Spleen (tissue), 11 donors: ENCODE data around the gene EME1. TPM values are rescaled to one million over a fixed set of nuclear protein-coding genes. Genes with fewer than 3 reads are reported as not detected.

Experiments
- DNase-seq: peaks from one replicate; pipeline ENCODE4 v3.0.0-alpha.2; 2020
- H3K27ac ChIP-seq, 8 donors: fragments of 200-600 bp; sonication (generic) in 7 of 8; 1 replicate in 4 of 8; 2 replicates in 4 of 8; pipeline versions ENCODE4 v1.5.0 to v1.8.0; 2016 to 2021; ENCODE audit warnings: inconsistent platforms in 4 of 8, mild to moderate bottlenecking in 4 of 8, moderate library complexity in 1 of 8
- H3K27me3 ChIP-seq, 7 donors: fragments of 200-600 bp; sonication (generic) in 6 of 7; replicated peaks in 1 of 7; 1 replicate in 4 of 7; 2 replicates in 3 of 7; pipeline versions ENCODE4 v1.5.0 to v1.8.0; 2016 to 2021; ENCODE audit warnings: inconsistent platforms in 3 of 7, mild to moderate bottlenecking in 1 of 7
- H3K36me3 ChIP-seq, 6 donors: fragments of 200-600 bp; sonication (generic) in 5 of 6; 1 replicate in 4 of 6; 2 replicates in 2 of 6; pipeline versions ENCODE4 v1.5.0 to v1.8.0; 2016 to 2021; ENCODE audit warnings: inconsistent platforms in 2 of 6
- H3K4me1 ChIP-seq, 6 donors: fragments of 200-600 bp; sonication (generic) in 5 of 6; 1 replicate in 3 of 6; 2 replicates in 3 of 6; pipeline versions ENCODE4 v1.5.0 to v1.8.0; 2016 to 2021; ENCODE audit warnings: inconsistent platforms in 3 of 6
- H3K4me3 ChIP-seq, 8 donors: fragments of 200-600 bp; sonication (generic) in 7 of 8; 1 replicate in 4 of 8; 2 replicates in 4 of 8; pipeline versions ENCODE4 v1.5.0 to v1.8.0; 2016 to 2021; ENCODE audit warnings: inconsistent platforms in 4 of 8, mild to moderate bottlenecking in 4 of 8, moderate library complexity in 2 of 8
- H3K9me3 ChIP-seq, 8 donors: fragments of 200-600 bp; sonication (generic) in 7 of 8; 1 replicate in 4 of 8; 2 replicates in 4 of 8; pipeline versions ENCODE4 v1.5.0 to v1.8.0; 2016 to 2021; ENCODE audit warnings: inconsistent platforms in 4 of 8
- CTCF ChIP-seq, 11 experiments: fragments of 200-600 bp in 7 of 11; fragments of 450-650 bp in 4 of 11; sonication (generic) in 4 of 11; IDR thresholded peaks in 8 of 11; conservative IDR thresholded peaks in 3 of 11; 1 replicate in 7 of 11; 2 replicates in 4 of 11; pipeline versions ENCODE4 v1.4.0 to v1.8.0; 2016 to 2021; ENCODE audit warnings: antibody characterized with exemption in 11 of 11, inconsistent platforms in 4 of 11, mild to moderate bottlenecking in 1 of 11
- POLR2A ChIP-seq, 3 donors: fragments of 450-650 bp; IDR thresholded peaks; one replicate each; pipeline ENCODE4 v1.5.1; 2017; ENCODE audit warnings: antibody characterized with exemption in 3 of 3, mild to moderate bottlenecking in 1 of 3
- POLR2AphosphoS5 ChIP-seq, 3 donors: sonication (generic); formaldehyde crosslinking; IDR thresholded peaks; one replicate each; pipeline ENCODE4 v1.5.1; 2017; ENCODE audit warnings: antibody characterized with exemption in 3 of 3
- WGBS, 5 donors: extraction: QIAGEN DNeasy Blood & Tissue Kit in 3 of 5; methylation state at CpG; one replicate each; pipeline versions ENCODE4 v1.1.5 to v1.1.7; 2013 to 2018; 5-methylcytosine and 5-hydroxymethylcytosine counted together
- intact Hi-C: fragments of 100-400 bp; cut with DNase I; formaldehyde crosslinking; loops from one replicate; pipeline ENCODE4 v1.15.0; 2023; ENCODE audit warnings: low total_unique reads
- polyA plus RNA-seq, 3 donors: library from polyadenylated mRNA; stranded (reverse); fragments of 200-250 nt; gene quantifications; one replicate each; pipeline ENCODE4 v1.2.1, GENCODE V29; 2013
- total RNA-seq, 7 donors: library from RNA; depleted of rRNA in 3 of 7; stranded (reverse); fragments of >200 nt in 3 of 7; fragmentation: NEBNext Ultra II Directional in 4 of 7; extraction: Animal tissue kit (Norgen Biotek cat#: 25700) in 4 of 7; gene quantifications; one replicate each; pipeline versions ENCODE4 v1.1.0 to v1.2.1, GENCODE V29; 2016 to 2021
- donor health status: healthy with polysubstance abuse.
- donor health status: DM: no; HTN: no; CAD: no; lungs with moderate emphysema.
- donor health status: DM: no; HTN: no; CAD: no.
- donor health status: Bipolar disorder and iron deficiency.
- donor health status: healthy.
- donor health status: DM: no; HTN: no; CAD: no.
- donor health status: DM: yes; HTN: yes; CAD: no.

The EME1 gene
- total and polyA plus RNA-seq, 10 donors, result 0.66 to 3.6 (median 1.9) TPM

GRCh38 chr17:50373705-50374104 is 676 bp downstream of the EME1 start:
- H3K36me3 ChIP-seq, result peaks cover 4 to 33% (median 21%) of the 10 kb centered on the region in 6 donors
- WGBS, 5 donors, result 81 to 91% (median 87%) methylated on average over 2 of the region's 2 CpGs
- no peak overlapping the region for H3K27ac ChIP-seq
- H3K27me3 ChIP-seq, result no peaks in the 10 kb centered on the region
- H3K4me3 ChIP-seq, result peak overlapping the region in 3 of 8 donors; percentile 69 to 87 (median 79)
- no peaks in the 10 kb centered on the region for H3K9me3 ChIP-seq
- intact Hi-C loops, result loop anchor here (10.0 kb wide), 1 partner anchor 101 kb away; the partner anchor contains the start of gene RSAD1
- TF ChIP-seq POLR2AphosphoS5 (IDR thresholded peaks at IDR 0.05) (no peak), CTCF (IDR thresholded peaks at IDR 0.05 in 8 of 11, conservative IDR thresholded peaks at IDR 0.05 in 3 of 11) (no peak), POLR2A (IDR thresholded peaks at IDR 0.05) (no peak)
- no peak for DNase-seq
- H3K4me1 ChIP-seq, result peaks cover 8 to 43% (median 28%) of the 10 kb centered on the region in 6 donors

GRCh38 chr17:50375858-50376538 is 3.0 kb downstream of the EME1 start:
- intact Hi-C loops, result loop anchor here (10.0 kb wide), 1 partner anchor 99 kb away; the partner anchor contains the start of gene RSAD1
- 84 to 92% (median 87%) methylated on average over 5 of the region's 5 CpGs for WGBS, 5 donors
- TF ChIP-seq POLR2AphosphoS5 (IDR thresholded peaks at IDR 0.05) (no peak), CTCF (IDR thresholded peaks at IDR 0.05 in 8 of 11, conservative IDR thresholded peaks at IDR 0.05 in 3 of 11) (no peak), POLR2A (IDR thresholded peaks at IDR 0.05) (no peak)

GRCh38 chr17:50379351-50380132 is 6.5 kb downstream of the EME1 start:
- peak; percentile 36 for DNase-seq
- Histone ChIP-seq H3K4me3 (no peak overlapping the region), H3K27ac (no peak overlapping the region), H3K27me3 (no peaks in the 10 kb centered on the region), H3K36me3 (peaks cover 7 to 64% (median 46%) of the 10 kb centered on the region in 6 donors), H3K9me3 (no peaks in the 10 kb centered on the region), H3K4me1 (no peaks in the 10 kb centered on the region)
- intact Hi-C loops, result loop anchor here (10.0 kb wide), 1 partner anchor 95 kb away; the partner anchor contains the start of gene RSAD1
- TF ChIP-seq POLR2A (IDR thresholded peaks at IDR 0.05) (no peak), POLR2AphosphoS5 (IDR thresholded peaks at IDR 0.05) (no peak), CTCF (IDR thresholded peaks at IDR 0.05 in 8 of 11, conservative IDR thresholded peaks at IDR 0.05 in 3 of 11) (no peak)
- WGBS, 5 donors, result 88 to 93% (median 92%) methylated on average over 6 of the region's 6 CpGs

More at GRCh38 chr17:50375858-50376538, 3.0 kb downstream of the EME1 start:
- Histone ChIP-seq H3K27me3 (no peaks in the 10 kb centered on the region), H3K36me3 (peaks cover 0 to 33% (median 11%) of the 10 kb centered on the region in 6 donors), H3K4me3 (no peak overlapping the region), H3K9me3 (no peaks in the 10 kb centered on the region), H3K4me1 (peaks cover 8 to 28% (median 22%) of the 10 kb centered on the region in 6 donors), H3K27ac (no peak overlapping the region)
- no peak for DNase-seq
